Gastrocnemius medialis (tissue), 4 donors: ENCODE measurements around the gene MACROH2A2. TPM values are rescaled to one million over a fixed set of nuclear protein-coding genes. Genes with fewer than 3 reads are reported as not detected.

Source experiments
- ATAC-seq, 2 donors: fragments of 150-250 bp; one replicate each; pipeline ENCODE4 v1.9.1; 2016
- DNase-seq, 2 donors: peaks; one replicate each; pipeline ENCODE4 v3.0.0-alpha.2; 2019
- H3K27ac ChIP-seq, 4 donors: fragments of 200-600 bp; sonication (generic); 1 replicate in 1 of 4; 2 replicates in 3 of 4; pipeline ENCODE4 v1.5.1; 2016 to 2018; ENCODE audit warnings: mild to moderate bottlenecking in 2 of 4, moderate library complexity in 1 of 4
- H3K27me3 ChIP-seq, 3 donors: fragments of 200-600 bp; sonication (generic) in 2 of 3; 1 replicate in 1 of 3; 2 replicates in 2 of 3; pipeline versions ENCODE4 v1.5.1 to v1.6.0; 2016 to 2019; ENCODE audit warnings: mild to moderate bottlenecking in 1 of 3, moderate library complexity in 1 of 3
- H3K36me3 ChIP-seq, 2 donors: fragments of 200-600 bp; sonication (generic) in 1 of 2; one replicate each; pipeline ENCODE4 v1.5.1; 2017 to 2018
- H3K4me1 ChIP-seq, 2 donors: fragments of 200-600 bp; sonication (generic) in 1 of 2; one replicate each; pipeline ENCODE4 v1.5.1; 2016 to 2017; ENCODE audit warnings: mild to moderate bottlenecking in 2 of 2
- H3K4me3 ChIP-seq, 4 donors: fragments of 200-600 bp; sonication (generic) in 3 of 4; 1 replicate in 1 of 4; 2 replicates in 3 of 4; pipeline ENCODE4 v1.5.1; 2016 to 2019; ENCODE audit warnings: mild to moderate bottlenecking in 2 of 4
- H3K9me3 ChIP-seq, 3 donors: fragments of 200-600 bp; sonication (generic) in 2 of 3; 1 replicate in 1 of 3; 2 replicates in 2 of 3; pipeline ENCODE4 v1.5.1; 2016 to 2019
- POLR2A ChIP-seq, 2 donors: fragments of 450-650 bp; IDR thresholded peaks; one replicate each; pipeline ENCODE4 v1.6.1; 2017; ENCODE audit warnings: antibody characterized with exemption in 2 of 2, mild to moderate bottlenecking in 2 of 2, moderate library complexity in 2 of 2
- in situ Hi-C, 4 donors: fragments of 200-750 bp; cut with MboI; loops; one replicate each; pipeline versions ENCODE4 v1.15.0 to v1.8.0; 2017; ENCODE audit warnings: low sequenced_read_pairs in 4 of 4
- intact Hi-C: fragments of 100-400 bp; cut with DNase I; formaldehyde crosslinking; loops from one replicate; pipeline ENCODE4 v1.15.1; 2023; ENCODE audit warnings: low total_unique reads
- total RNA-seq, 4 donors: library from RNA; depleted of rRNA; stranded (reverse); fragments of >200 nt; gene quantifications; one replicate each; pipeline versions ENCODE4 v1.1.0 to v1.2.3, GENCODE V29; 2016
- TF ChIP-seq, protein P1 (sequence below), 5 experiments: fragments of 450-650 bp in 3 of 5; fragments of 200-600 bp in 2 of 5; sonication (generic) in 2 of 5; IDR thresholded peaks in 4 of 5; conservative IDR thresholded peaks in 1 of 5; 1 replicate in 4 of 5; 2 replicates in 1 of 5; pipeline ENCODE4 v1.5.1; 2016 to 2019; ENCODE audit warnings: antibody characterized with exemption in 5 of 5, mild to moderate bottlenecking in 3 of 5, moderate library complexity in 3 of 5

MACROH2A2 gene
- total RNA-seq, 4 donors from 2014 or later = 0.53 to 5.2 (median 4.3) TPM

GRCh38 chr10:70088308-70088698 is 35.7 kb downstream of the MACROH2A2 start:
- H3K4me3 ChIP-seq = no peak overlapping the region
- DNase-seq (no peak), ATAC-seq (no peak)
- H3K36me3 ChIP-seq = no peaks in the 10 kb centered on the region
- H3K27ac ChIP-seq = no peak overlapping the region
- in situ Hi-C loops = no loop called here
- H3K9me3 ChIP-seq = no peaks in the 10 kb centered on the region
- TF ChIP-seq, protein P1, sequence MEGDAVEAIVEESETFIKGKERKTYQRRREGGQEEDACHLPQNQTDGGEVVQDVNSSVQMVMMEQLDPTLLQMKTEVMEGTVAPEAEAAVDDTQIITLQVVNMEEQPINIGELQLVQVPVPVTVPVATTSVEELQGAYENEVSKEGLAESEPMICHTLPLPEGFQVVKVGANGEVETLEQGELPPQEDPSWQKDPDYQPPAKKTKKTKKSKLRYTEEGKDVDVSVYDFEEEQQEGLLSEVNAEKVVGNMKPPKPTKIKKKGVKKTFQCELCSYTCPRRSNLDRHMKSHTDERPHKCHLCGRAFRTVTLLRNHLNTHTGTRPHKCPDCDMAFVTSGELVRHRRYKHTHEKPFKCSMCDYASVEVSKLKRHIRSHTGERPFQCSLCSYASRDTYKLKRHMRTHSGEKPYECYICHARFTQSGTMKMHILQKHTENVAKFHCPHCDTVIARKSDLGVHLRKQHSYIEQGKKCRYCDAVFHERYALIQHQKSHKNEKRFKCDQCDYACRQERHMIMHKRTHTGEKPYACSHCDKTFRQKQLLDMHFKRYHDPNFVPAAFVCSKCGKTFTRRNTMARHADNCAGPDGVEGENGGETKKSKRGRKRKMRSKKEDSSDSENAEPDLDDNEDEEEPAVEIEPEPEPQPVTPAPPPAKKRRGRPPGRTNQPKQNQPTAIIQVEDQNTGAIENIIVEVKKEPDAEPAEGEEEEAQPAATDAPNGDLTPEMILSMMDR (IDR thresholded peaks at IDR 0.05 in 4 of 5, conservative IDR thresholded peaks at IDR 0.05 in 1 of 5) = no peak
- TF ChIP-seq POLR2A (IDR thresholded peaks at IDR 0.05) = no peak
- no peaks in the 10 kb centered on the region for H3K4me1 ChIP-seq
- no peaks in the 10 kb centered on the region for H3K27me3 ChIP-seq
- intact Hi-C loops = no loop called here

DNA sequence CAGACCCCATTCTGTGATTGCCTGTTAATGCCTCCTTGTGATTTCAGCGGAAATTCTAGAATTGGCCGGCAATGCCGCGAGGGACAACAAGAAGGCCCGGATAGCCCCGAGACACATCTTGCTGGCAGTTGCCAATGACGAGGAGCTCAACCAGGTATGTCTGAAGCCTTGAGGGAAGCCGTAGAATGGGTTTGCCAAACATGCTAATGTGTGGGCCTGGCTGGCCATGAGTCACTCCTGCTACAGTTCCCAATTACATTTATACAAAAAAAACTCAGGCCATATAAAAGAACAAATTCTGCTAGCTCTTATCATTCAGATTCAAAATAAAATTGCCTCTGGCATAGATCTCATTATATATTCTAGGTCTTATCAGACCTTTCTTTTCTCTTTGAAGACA is 37.4 kb downstream of the MACROH2A2 start:
- Histone ChIP-seq H3K4me1 (no peaks in the 10 kb centered on the region), H3K27ac (no peak overlapping the region), H3K9me3 (no peaks in the 10 kb centered on the region), H3K36me3 (peaks cover 0 to 4% of the 10 kb centered on the region in 2 donors), H3K27me3 (no peaks in the 10 kb centered on the region), H3K4me3 (no peak overlapping the region)
- DNase-seq (no peak), ATAC-seq (no peak)
- in situ Hi-C loops = no loop called here
- TF ChIP-seq POLR2A (IDR thresholded peaks at IDR 0.05) = no peak
- TF ChIP-seq, protein P1 (IDR thresholded peaks at IDR 0.05 in 4 of 5, conservative IDR thresholded peaks at IDR 0.05 in 1 of 5) = no peak
- intact Hi-C loops = no loop called here

GRCh38 chr10:70090951-70091350 is 38.3 kb downstream of the MACROH2A2 start:
- Histone ChIP-seq H3K9me3 (no peaks in the 10 kb centered on the region), H3K27ac (no peak overlapping the region), H3K36me3 (peaks cover 0 to 4% of the 10 kb centered on the region in 2 donors), H3K4me3 (no peak overlapping the region), H3K27me3 (no peaks in the 10 kb centered on the region), H3K4me1 (no peaks in the 10 kb centered on the region)
- intact Hi-C loops = no loop called here
- in situ Hi-C loops = no loop called here
- no peak for DNase-seq
- ATAC-seq = no peak
- TF ChIP-seq, protein P1 (IDR thresholded peaks at IDR 0.05 in 4 of 5, conservative IDR thresholded peaks at IDR 0.05 in 1 of 5) = no peak
- no peak for TF ChIP-seq POLR2A (IDR thresholded peaks at IDR 0.05)

DNA sequence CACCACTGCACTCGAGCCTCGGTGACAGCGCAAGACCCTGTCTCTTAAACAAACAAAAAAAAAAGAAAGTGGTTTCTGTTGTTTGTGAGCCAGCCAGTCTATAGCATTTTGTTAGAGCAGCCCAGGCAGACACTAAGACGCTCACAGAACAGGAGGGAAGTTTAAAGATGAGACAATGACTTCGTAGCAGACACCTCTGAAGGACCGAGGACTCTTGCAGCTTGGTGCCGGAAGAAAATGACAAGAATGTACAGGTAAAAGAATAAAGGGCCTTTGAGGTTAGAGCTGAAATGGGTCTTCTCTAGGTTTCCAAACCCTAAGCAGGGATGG is 39.7 kb downstream of the MACROH2A2 start:
- in situ Hi-C loops (no loop called here), intact Hi-C loops (no loop called here)
- ATAC-seq (no peak), DNase-seq (no peak)
- TF ChIP-seq, protein P1 (IDR thresholded peaks at IDR 0.05 in 4 of 5, conservative IDR thresholded peaks at IDR 0.05 in 1 of 5) = no peak
- no peak for TF ChIP-seq POLR2A (IDR thresholded peaks at IDR 0.05)
- no peaks in the 10 kb centered on the region for H3K4me1 ChIP-seq
- no peak overlapping the region for H3K4me3 ChIP-seq
- peaks cover 0 to 4% of the 10 kb centered on the region in 2 donors for H3K36me3 ChIP-seq
- no peak overlapping the region for H3K27ac ChIP-seq
- no peaks in the 10 kb centered on the region for H3K27me3 ChIP-seq
- H3K9me3 ChIP-seq = no peaks in the 10 kb centered on the region

DNA sequence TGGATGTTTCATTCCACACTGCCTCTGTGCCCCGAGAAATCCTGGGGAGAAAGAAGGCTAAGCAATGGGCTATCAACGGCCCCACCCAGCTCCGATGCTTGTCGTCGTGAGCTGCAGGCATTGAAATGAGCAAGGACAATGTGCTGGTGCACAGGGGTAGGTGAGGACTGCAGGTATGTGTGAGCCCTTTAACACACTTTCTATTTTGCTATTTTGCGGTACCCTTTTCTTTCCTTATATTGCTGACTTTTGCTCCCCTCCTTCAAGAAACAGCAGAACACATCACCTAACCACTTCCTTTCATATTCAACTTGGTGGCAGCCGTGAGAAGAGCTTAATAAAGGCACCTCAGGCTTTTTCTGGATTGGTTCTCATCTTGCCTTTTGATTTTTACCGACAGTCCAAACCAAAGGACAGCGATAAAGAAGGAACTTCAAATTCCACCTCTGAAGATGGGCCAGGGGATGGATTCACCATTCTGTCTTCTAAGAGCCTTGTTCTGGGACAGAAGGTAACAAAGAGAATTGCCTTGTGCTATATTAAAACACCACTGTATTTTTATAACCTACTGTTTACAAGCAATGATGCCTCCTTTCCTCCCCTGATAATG is 40.8 kb downstream of the MACROH2A2 start:
- H3K27me3 ChIP-seq = no peaks in the 10 kb centered on the region
- H3K4me1 ChIP-seq = no peaks in the 10 kb centered on the region
- no peak for ATAC-seq
- DNase-seq = no peak
- in situ Hi-C loops = no loop called here
- H3K9me3 ChIP-seq = no peaks in the 10 kb centered on the region
- no peak overlapping the region for H3K27ac ChIP-seq
- TF ChIP-seq, protein P1 (IDR thresholded peaks at IDR 0.05 in 4 of 5, conservative IDR thresholded peaks at IDR 0.05 in 1 of 5) = no peak
- no peak for TF ChIP-seq POLR2A (IDR thresholded peaks at IDR 0.05)
- no peak overlapping the region for H3K4me3 ChIP-seq
- H3K36me3 ChIP-seq = peaks cover 0 to 6% of the 10 kb centered on the region in 2 donors
- intact Hi-C loops = no loop called here
